GM20431 (cell line): ENCODE data around the gene TMEM54.

ENCODE experiments used
- in situ Hi-C: fragments of 300-500 bp; cut with MseI, MboI; formaldehyde crosslinking; loops from one replicate; pipeline ENCODE4 v1.15.0; 2020; ENCODE audit warnings: low sequenced_read_pairs; ENCODE audit not compliant: unreplicated experiment

TMEM54 gene, protein sequence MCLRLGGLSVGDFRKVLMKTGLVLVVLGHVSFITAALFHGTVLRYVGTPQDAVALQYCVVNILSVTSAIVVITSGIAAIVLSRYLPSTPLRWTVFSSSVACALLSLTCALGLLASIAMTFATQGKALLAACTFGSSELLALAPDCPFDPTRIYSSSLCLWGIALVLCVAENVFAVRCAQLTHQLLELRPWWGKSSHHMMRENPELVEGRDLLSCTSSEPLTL

DNA sequence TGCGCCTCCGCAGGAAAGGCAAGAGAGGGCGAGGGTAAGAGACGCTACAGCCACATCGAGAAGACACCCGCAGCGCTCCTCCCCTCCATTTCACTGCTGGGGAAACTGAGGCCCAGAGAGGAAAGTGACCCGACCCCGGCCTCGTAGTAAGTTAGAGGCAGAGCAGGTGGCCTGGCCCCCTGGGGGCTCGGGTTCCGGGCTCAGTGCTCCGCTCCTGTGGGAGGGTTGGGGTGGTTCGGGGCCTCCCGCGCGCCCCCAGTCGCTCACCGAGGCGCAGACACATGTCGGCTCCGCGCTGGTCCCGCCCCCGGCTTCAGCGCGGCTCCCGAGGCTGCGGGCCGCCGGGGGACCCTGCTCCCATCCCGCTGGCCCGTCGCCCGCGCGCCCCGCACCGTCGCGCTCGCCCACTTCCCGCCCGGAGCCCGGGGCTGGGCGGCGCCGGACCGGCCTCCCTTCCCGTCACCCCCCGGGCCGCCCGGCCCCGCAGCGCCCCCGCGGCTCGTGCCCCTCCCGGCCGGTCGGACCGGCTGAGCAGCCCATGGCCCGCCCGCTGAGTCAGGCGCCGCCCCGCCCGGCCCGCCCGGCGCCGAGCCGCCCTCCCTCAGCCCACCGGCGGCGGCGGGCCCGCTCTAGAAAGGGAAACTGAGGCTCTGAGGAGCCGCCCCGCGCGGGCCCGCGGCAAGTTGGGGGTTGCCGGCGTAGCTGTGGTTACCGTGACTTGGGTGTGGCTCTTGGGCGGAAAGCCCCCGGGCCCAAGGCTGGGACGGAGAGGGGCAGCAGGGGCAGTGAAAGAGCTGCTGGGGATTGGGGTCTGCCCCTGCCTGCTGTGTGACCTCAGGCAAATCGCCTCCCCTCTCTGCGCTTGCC is at the start of gene TMEM54:
TMEM54 (minus strand) TSS at position 434 of the 867 bp plus-strand sequence; CDS start at position 283, 151 bp downstream.
- in situ Hi-C loops: no loop called here

DNA sequence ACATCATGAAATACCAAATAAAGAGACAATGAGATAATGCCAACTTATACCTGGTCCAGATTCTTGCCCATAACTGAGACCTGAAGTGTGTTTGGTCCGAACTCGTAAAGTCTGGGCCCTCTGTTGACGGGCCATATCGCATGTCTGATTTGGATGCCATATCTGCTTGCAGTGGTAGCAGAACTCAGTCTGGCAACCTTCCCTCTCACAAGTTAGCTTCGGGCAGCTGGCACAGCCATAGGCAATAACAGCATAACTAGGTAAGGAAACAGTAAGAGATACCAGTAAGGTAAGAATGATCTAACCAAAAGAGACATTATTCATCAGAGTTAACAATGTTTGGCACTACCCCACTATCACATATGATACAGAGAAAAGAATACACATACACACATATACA is 48.3 kb upstream of the TMEM54 start:
- in situ Hi-C loops: no loop called here

DNA sequence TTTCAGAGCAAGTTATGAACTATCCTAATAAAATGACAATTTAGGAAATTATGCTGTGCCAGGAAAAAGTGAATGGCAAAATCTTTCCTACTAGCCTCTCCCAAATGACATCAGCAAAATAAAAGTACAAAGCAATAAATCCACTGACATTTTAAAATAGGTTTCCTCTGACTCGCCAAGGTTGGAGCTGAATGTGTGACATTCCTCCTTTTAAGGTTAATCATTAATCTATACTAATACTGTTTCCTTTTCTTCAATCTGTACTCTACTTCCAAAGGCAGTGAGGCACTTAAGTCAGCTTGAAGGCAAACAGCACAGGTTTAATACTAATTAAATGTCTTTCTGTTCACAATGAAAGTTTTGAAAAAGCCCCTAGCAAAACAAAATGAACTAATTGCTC is 47.7 kb upstream of the TMEM54 start:
- in situ Hi-C loops: no loop called here

DNA sequence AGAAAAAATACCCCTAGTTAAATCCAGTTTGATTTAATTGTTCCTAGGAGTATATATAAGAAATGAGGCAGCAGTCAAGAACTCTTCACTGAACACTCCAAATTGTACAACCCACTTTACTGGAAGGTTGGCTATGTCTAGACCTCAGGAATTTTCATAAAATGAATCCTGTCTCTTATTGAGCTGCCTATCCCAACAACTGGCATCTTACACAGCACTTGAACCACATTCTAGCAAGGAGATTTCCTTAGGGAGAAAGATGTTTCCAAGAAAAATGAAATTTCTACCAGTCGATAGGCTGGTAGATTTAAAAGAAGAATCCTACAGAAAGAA is 47.2 kb upstream of the TMEM54 start:
- in situ Hi-C loops: no loop called here

DNA sequence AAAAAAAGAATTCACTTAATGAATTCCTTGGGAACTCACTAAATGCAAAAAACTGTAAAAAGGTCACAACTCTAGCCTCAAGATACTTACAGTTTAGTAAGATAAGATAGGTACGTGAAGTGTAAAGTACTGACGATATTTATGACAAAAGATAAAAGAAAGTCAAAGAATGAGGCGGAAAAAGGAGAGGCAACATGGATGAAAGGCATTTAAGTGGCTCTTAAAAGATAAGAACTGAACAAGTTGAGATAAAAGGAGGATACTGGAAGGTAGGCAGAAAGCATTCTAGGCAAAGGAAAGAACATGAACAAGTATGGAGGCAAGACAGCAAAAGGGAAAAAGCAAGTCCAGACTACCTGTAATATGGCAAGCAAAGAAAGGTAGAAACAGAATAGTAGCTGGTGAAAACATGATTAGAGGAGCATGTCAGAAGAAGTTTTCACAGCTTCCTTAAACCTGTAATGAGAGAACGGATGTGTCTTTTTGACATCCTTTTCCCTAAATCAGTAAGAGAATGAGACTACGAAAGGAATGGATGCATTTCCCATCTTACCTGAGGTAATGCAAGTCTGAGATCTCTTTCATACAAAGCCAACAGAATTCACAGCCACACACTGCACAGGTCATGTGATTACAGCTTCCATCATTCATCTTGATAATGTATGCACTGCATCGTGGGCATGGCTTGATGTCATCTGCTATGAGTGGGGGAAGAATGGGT is 46.6 kb upstream of the TMEM54 start:
- in situ Hi-C loops: no loop called here

DNA sequence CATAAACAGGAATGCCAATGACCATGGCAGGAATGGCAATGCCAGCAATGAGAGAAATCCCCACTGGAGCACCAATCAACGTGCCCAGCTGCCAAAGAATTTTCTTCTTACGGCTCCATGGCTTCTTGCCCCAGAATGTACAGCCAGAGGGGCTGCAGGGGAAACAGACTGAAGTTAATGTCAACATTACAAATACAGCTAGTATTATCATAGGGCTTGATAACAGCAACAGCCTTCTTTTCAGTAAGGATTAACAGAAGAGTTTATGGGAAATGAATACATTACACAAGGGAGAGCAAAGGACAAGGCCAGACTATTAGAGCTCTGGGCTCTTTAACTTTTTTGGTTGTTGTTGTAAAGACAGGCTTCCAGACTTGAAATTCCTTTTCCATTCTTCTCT is 45.2 kb upstream of the TMEM54 start:
- in situ Hi-C loops: no loop called here

DNA sequence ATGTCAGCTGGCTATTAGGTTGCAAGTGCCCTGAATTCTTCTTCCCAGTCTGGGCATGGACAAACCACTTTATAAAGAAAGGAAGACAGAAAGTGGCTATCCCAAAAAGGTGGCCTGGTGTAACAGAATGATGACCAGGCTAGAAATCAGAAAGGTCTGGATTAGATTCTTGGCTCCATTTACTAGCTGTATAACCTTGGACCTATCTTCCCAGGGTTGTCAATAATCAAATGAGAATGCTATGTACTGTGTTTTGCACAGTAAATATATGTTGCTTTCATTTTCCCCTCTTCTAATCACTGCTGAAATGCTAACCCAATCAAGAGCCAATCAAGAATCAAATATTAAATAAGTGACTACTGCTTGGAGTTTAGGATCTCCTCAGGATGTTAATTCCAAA is 43.0 kb upstream of the TMEM54 start:
- in situ Hi-C loops: no loop called here

DNA sequence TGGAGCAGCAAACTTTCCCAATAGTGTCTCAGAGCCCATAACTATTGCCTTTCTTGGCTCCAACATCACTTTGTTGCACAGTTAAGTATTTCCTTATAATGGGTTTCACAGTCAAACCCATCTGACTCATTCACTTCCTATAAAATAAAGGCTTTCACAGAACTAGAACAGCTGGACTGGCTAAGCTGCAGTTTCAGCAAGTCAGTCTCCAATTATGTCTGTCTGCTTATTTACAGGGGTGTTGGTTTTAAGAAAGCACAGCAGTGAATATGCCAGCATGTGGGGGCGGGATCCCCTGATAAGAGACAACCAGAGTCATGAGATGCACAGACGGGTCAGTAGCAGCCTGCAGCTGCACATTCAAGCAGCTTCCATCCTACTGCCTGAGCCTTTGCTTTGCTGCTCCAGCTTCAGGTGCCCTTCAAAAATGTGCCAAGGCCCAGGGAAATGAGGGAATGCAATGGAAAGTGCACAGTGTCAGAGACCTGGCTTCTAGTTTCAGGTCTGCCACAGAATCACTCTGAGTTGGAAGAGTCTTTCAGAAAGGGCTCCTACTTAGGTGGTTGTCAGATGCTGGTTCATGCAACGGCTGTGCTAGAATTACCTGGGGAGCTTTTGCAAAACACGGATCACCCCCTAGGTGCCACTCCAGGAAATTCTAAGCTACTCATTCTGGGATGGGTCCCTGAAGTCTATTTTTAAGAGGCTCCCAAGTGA is 38.6 kb upstream of the TMEM54 start:
- in situ Hi-C loops: loop anchor here (10.0 kb wide), 1 partner anchor 115 kb away; no protein-coding TSS in a partner anchor

DNA sequence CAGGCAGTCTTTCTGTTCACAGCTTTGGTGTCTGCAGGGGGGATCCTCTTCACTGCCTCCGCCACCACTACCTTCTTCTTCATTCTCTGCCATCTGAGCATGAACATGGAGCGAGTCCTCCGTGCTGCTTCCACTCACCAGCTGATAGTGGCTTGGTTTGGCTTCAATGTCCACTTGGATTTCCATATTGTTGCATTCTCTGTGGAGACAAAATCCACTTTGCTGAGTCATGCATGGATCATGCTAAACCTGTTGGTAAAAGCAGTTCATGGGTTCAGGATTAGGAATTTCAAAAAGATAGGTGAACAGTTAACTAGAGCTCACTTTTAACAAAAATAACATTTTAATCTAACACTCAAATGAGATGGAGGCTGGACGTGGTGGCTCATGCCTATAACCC is 35.9 kb upstream of the TMEM54 start:
- in situ Hi-C loops: loop anchor here (10.0 kb wide), 1 partner anchor 118 kb away; no protein-coding TSS in a partner anchor

DNA sequence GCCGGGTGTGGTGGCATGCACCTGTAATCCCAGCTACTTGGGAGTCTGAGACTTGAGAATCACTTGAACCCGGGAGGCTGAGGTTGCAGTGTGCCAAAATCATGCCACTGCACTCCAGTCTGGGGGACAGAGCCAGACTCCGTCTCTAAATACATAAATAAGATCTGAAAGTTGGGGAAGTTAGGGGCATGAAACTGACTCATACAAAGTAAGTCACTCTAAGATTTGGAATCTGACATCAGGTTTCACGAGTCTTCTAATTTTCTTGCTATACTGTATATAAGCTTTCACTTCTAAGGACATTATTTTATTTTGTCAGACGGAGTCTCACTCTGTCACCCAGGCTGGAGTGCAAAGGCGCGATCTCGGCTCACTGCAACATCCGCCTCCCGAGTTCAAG is 33.3 kb upstream of the TMEM54 start:
- in situ Hi-C loops: loop anchor here (10.0 kb wide), 1 partner anchor 120 kb away; no protein-coding TSS in a partner anchor

DNA sequence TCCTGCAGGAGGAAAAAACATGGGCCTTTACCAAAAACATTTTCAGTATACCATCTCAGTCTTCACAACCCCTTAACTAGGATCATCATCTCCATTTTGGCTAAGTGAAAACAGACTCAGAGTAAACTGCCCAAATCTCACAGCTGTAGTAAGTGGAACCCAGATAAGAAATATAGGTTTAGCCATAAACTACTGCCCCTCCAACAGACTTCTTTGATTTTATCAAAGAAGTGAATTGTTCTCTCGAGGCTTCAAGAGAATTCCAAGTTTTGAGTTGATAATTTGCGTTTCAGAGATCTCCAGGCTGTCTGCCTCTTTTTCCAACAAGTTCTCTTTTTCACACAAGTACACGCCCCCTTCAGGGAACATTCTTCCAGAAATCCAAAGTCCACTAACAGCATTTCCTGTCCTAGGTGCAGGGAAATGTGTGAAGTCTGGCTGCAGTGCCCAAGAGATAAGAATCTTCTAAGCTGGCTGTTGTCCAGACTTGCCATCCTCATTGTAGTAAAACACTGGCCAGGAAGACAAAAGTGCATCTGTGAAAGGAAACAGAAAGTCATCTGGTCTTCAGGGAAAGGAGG is 32.6 kb upstream of the TMEM54 start:
- in situ Hi-C loops: loop anchor here (10.0 kb wide), 1 partner anchor 121 kb away; no protein-coding TSS in a partner anchor

DNA sequence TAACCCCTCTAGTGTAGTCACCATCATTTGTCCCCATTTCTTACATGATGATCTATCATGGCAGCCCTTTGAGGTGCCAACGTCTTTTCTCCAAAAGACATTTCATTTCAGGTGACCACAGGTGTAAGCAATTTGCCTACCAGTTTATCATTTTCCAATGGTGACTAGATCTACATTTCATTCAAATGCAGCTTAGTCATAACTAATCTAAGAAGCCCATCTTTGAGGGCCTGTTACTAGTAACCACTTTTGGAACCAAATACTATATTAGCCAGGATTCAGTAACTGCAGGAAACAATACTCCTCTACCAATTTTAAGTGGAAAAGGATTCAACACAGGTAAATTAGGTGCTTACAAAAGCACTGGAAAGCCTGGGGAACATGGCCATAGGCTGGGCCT is 30.6 kb upstream of the TMEM54 start:
- in situ Hi-C loops: loop anchor here (10.0 kb wide), 1 partner anchor 123 kb away; no protein-coding TSS in a partner anchor

DNA sequence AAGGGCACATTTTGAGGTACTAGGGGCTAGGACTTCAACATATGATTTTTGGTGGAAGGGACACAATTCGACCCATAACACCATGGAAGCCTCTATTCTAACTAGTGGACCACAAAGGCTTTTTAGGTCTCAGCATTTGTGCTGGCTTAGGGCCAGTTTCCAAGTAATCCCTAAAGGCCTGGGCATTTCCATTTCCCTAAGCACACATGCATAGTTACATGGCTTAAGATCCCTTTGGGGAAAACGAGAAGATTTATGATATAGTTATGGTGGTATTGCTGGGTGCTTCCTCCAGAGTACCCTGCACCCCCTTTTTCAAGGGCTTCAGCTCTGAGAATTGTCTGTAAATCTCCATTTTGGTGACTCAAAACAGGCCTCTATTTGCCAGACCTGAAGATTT is 28.2 kb upstream of the TMEM54 start:
- in situ Hi-C loops: no loop called here

DNA sequence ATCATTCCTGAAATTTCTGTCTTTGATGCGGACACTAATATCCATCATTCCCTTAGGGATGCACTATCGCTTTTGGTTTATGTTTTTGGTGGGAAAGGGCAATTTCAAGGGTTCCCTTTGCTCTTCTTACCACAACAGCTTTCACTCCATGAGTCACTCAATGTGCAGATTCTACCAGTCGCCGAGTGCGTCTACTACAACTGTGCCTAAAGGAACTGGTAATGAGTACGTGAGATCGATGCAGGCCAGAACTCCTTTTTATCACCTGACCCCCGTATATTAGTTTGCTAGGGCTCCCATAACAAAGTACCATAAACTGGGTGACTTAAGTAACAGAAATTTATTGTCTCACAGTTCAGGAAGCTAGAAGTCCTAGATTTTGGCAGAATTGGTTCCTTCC is 27.5 kb upstream of the TMEM54 start:
- in situ Hi-C loops: no loop called here

DNA sequence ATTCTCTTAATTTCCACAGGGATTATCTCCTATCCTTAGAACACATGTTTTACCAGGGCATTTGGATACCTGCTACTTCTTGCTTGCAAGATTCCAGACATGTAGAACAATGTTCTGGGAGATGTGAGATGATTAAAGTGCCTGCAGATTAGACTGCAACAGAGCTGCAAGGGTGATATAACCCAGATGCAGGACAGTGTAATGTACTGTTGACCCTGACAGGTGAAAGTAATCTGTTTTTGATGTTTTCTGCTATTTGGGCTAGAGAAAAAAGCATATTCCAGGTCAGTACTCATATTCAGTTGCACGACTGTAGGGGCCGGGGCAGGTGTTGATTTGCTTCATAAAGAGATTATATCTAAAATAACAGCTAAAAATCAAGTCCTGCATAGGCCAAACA is 27.1 kb upstream of the TMEM54 start:
- in situ Hi-C loops: no loop called here

DNA sequence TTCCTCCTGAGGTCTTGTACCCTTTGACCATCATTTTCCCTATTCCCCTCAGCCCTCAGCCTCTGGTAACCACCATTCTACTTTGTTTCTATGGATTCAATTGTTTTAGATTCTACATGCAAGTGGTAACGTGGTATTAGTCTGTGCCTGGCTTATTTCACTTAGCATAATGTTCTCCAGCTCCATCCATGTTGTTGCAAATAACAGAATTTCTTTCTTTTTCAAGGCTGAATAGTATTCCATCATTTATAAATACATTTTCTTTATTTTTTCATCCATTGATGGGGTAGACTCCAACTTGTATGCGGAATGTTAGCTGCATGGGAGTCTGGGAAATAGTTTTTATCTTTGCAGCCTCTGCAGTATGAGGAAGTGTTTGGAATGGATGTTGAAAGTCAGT is 26.3 kb upstream of the TMEM54 start:
- in situ Hi-C loops: no loop called here

DNA sequence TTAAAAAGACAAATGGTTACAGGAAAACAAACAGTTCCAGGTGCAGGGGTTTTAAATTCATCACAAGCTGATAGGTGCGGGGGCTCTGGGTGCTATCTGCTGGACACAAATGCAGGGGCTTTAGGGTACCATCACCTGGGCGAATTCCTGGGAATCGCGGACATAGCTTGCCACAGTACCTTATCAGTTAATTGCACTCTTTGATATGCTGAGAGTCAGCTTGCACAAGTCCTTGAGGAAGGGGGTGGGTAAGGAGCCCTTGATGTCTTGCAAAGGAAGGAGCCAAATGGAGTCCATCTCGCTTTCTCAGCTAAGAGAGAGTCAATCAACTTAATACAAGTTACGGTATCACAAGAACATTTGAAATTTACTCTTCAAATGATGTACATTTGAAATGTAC is 25.4 kb upstream of the TMEM54 start:
- in situ Hi-C loops: no loop called here

DNA sequence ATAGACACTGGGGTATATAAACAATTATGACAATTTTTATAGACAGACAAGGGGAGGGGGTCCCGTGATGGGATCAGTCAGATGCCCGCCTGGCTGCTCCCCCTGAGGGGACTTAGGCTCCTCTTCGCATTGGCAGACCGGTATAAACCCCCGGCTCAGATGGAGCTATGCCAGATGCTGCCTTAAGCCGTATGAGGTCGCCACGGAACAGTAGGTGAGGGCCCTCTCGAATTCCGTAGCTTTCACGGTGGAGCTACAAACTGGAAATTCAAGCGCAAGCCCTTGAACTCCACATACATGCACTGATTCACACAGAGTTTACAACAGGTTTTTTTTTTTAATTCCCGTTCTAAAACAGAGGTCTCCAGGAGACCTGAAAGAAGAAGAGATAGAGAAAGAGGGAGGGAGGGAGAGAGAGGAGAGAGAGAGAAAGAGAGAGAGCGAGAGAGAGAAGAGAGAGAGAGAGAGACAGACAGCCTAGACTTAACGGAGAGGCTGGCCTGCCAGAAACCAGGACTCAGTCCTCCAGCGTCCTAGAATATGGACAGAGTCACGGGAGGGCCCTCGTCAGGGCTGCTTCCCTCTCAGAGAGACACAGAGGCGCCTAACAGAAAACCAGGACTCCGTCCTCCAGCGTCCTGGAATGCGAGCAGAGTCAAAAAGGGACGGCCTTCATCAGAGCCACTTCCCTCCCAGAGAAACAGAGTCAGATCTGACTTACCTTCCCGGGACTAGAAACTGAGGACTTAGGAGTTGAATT is 24.4 kb upstream of the TMEM54 start:
- in situ Hi-C loops: no loop called here

DNA sequence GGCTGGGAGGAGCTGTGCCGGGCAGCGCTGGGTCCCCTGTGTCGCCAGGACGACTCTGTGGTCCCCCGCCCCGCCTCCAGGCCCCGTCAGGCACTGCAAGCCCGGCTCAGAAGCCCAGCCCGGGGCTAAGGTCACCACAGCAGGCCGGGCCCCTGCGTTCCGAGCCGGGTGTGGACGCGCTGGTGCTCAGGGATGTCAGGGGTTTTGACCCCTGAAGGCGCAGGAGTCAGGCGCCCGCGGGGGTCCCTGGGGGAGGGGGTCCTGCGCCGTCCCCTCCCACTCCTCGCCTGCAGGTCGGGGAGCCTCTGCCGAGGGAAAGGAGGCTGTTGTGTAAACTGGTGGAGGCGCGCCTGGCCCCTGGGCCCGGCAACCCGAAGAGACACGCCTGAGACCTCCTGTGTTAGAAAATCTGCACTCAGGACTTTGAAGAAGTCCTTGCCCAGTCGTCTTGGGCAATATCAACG is 23.7 kb upstream of the TMEM54 start:
- in situ Hi-C loops: no loop called here
